ENCODE data around the gene FXYD7.
"Not testable (repeated sequence)": the region's sequence is repeated elsewhere in the genome, so short reads cannot be mapped to it uniquely, and the experiment has no call there.

FXYD7 gene

GRCh38 chr19:35127871-35128270 is 15.2 kb upstream of the FXYD7 start:
- no peak for DNase-seq (ENCODE audit: low read depth in 2 of 2)

GRCh38 chr19:35128398-35129057 is 14.5 kb upstream of the FXYD7 start:
- DNase-seq (ENCODE audit: low read depth in 2 of 2) = no peak

GRCh38 chr19:35129724-35130274 is 13.3 kb upstream of the FXYD7 start:
- DNase-seq (ENCODE audit: low read depth in 2 of 2) = not testable (repeated sequence)

GRCh38 chr19:35130761-35131720 is 12.0 kb upstream of the FXYD7 start:
- no peak for DNase-seq (ENCODE audit: low read depth in 2 of 2)

GRCh38 chr19:35132254-35132653 is 10.8 kb upstream of the FXYD7 start:
- no peak for DNase-seq (ENCODE audit: low read depth in 2 of 2)

- no peak for DNase-seq (ENCODE audit: low read depth in 2 of 2)
These were observed 9.2 kb upstream of the FXYD7 start for GRCh38 chr19:35133826-35134225.

- no peak for DNase-seq (ENCODE audit: low read depth in 2 of 2)
These were observed 8.3 kb upstream of the FXYD7 start, which contains the start of gene LGI4 for GRCh38 chr19:35134601-35135242. TSS of gene LGI4 (minus strand) at chr19:35135059. CDS start at chr19:35134680, 379 bp downstream.

- peak in 1 of 2 donors; percentile 46 for DNase-seq (ENCODE audit: low read depth in 2 of 2)
These were observed 7.6 kb upstream of the FXYD7 start for GRCh38 chr19:35135389-35135909.

- no peak for DNase-seq (ENCODE audit: low read depth in 2 of 2)
These were observed 6.8 kb upstream of the FXYD7 start for GRCh38 chr19:35136231-35136630.

GRCh38 chr19:35136977-35137702 is 5.9 kb upstream of the FXYD7 start:
- no peak for DNase-seq (ENCODE audit: low read depth in 2 of 2)

- no peak for DNase-seq (ENCODE audit: low read depth in 2 of 2)
These were observed 4.7 kb upstream of the FXYD7 start, which contains the start of gene FXYD1 for GRCh38 chr19:35138305-35138892. TSS of gene FXYD1 (plus strand) at chr19:35138824. CDS start at chr19:35140080, 1,256 bp downstream.

GRCh38 chr19:35140207-35140961 is 2.7 kb upstream of the FXYD7 start:
- DNase-seq (ENCODE audit: low read depth in 2 of 2) = no peak

- peak; percentile 92 to 93 for DNase-seq (ENCODE audit: low read depth in 2 of 2)
These were observed 1.9 kb upstream of the FXYD7 start for GRCh38 chr19:35140962-35141836.

GRCh38 chr19:35141837-35142605 is 1.0 kb upstream of the FXYD7 start:
- no peak for DNase-seq (ENCODE audit: low read depth in 2 of 2)

- peak; percentile 43 to 51 for DNase-seq (ENCODE audit: low read depth in 2 of 2)
These were observed 337 bp upstream of the FXYD7 start for GRCh38 chr19:35142606-35143230.

GRCh38 chr19:35143818-35144217 is 763 bp downstream of the FXYD7 start:
- DNase-seq (ENCODE audit: low read depth in 2 of 2) = no peak

- no peak for DNase-seq (ENCODE audit: low read depth in 2 of 2)
These were observed 1.2 kb downstream of the FXYD7 start for GRCh38 chr19:35144259-35144599.

Measured in activated CD8-positive, alpha-beta memory T cell treated with anti-CD3 and anti-CD28 coated beads for 4 hours (primary cell).